Progenitor cell of endocrine pancreas (in vitro differentiated cells): ENCODE data around the gene C19orf25. TPM values are rescaled to one million over a fixed set of nuclear protein-coding genes. Genes with fewer than 3 reads are reported as not detected.

ENCODE experiments used
- DNase-seq: peaks from one replicate; pipeline ENCODE4 v3.0.0; 2021; ENCODE audit warnings: low spot score; ENCODE audit not compliant: unreplicated experiment
- H3K27ac Mint-ChIP-seq: 2 replicates; pipeline ENCODE4 v1.8.0; 2021; ENCODE audit warnings: mild to moderate bottlenecking, moderate library complexity, mixed read lengths
- H3K27me3 Mint-ChIP-seq: 2 replicates; pipeline ENCODE4 v1.8.0; 2021; ENCODE audit warnings: mixed read lengths
- H3K36me3 Mint-ChIP-seq: 2 replicates; pipeline ENCODE4 v1.8.0; 2022; ENCODE audit warnings: mixed read lengths; ENCODE audit not compliant: insufficient read depth
- H3K4me1 Mint-ChIP-seq: 2 replicates; pipeline ENCODE4 v1.8.0; 2021; ENCODE audit warnings: low read depth, mixed read lengths
- H3K4me3 Mint-ChIP-seq: 2 replicates; pipeline ENCODE4 v1.8.0; 2021; ENCODE audit warnings: low read depth, mild to moderate bottlenecking, moderate library complexity, mixed read lengths
- H3K9me3 Mint-ChIP-seq: 2 replicates; pipeline ENCODE4 v1.8.0; 2021; ENCODE audit warnings: low read depth, mixed read lengths
- total RNA-seq: library from RNA; stranded (reverse); gene quantifications from 2 replicates; pipeline ENCODE4 v1.2.1, GENCODE V29; 2021
- TF ChIP-seq, protein P1 (sequence below): fragments of 200-600 bp; sonication (generic); IDR thresholded peaks from one replicate; pipeline ENCODE4 v1.5.0; 2021; ENCODE audit warnings: antibody characterized with exemption, mild to moderate bottlenecking; ENCODE audit not compliant: unreplicated experiment

C19orf25 gene
- total RNA-seq, 1 donor from 2014 or later = 31.3 TPM

- Mint-ChIP-seq H3K36me3 (no peaks in the 10 kb centered on the region), H3K4me3 (no peak overlapping the region), H3K27me3 (peaks cover 57% of the 10 kb centered on the region), H3K4me1 (peaks cover 4% of the 10 kb centered on the region), H3K9me3 (no peaks in the 10 kb centered on the region), H3K27ac (no peak overlapping the region)
- DNase-seq = no peak
- TF ChIP-seq, protein P1, sequence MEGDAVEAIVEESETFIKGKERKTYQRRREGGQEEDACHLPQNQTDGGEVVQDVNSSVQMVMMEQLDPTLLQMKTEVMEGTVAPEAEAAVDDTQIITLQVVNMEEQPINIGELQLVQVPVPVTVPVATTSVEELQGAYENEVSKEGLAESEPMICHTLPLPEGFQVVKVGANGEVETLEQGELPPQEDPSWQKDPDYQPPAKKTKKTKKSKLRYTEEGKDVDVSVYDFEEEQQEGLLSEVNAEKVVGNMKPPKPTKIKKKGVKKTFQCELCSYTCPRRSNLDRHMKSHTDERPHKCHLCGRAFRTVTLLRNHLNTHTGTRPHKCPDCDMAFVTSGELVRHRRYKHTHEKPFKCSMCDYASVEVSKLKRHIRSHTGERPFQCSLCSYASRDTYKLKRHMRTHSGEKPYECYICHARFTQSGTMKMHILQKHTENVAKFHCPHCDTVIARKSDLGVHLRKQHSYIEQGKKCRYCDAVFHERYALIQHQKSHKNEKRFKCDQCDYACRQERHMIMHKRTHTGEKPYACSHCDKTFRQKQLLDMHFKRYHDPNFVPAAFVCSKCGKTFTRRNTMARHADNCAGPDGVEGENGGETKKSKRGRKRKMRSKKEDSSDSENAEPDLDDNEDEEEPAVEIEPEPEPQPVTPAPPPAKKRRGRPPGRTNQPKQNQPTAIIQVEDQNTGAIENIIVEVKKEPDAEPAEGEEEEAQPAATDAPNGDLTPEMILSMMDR = no peak
Measured at GRCh38 chr19:1525343-1525742, 46.3 kb upstream of the C19orf25 start.

GRCh38 chr19:1524972-1525325, 45.9 kb upstream of the C19orf25 start:
- Mint-ChIP-seq H3K27ac (no peak overlapping the region), H3K9me3 (no peaks in the 10 kb centered on the region), H3K36me3 (no peaks in the 10 kb centered on the region), H3K27me3 (peaks cover 53% of the 10 kb centered on the region), H3K4me3 (peak overlapping the region; percentile 40), H3K4me1 (peaks cover 4% of the 10 kb centered on the region)
- TF ChIP-seq, protein P1 = no peak
- DNase-seq = no peak

DNA sequence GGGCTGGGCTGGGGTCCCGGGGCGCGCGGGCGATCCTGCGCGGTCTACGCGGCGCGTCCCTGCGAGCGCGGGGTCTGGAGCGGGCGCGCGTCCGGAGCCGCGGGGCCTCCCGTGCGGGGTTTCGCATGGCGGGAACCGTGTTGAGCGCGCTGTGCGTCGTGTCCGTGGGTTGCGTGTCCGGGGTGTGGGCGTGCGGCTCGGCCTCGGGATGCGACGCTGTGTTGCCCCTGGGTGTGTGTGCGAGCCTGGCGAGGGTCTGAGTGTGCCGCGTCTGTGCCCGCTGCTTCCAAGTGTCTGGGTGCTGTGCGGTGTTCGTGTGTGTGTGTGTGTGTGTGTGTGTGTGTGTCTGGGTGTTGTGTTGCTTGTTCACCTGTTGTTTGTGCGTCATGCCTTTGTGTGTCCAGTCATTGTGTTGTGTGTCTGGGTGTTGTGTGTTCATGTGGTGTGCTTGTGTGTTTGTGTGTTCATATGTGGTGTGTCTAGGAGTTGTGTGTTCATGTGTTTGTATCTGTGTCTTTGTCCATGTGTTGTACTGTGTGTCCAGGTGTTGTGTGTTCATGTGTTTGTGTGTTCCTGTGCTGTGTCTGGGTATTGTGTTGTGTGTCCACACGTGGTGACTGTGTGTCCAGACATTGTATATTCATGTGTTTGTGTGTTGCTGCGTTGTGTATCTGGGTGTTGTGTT, 45.4 kb upstream of the C19orf25 start:
- peak overlapping the region; percentile 40 for H3K4me3 Mint-ChIP-seq
- H3K27ac Mint-ChIP-seq = peak overlapping the region; percentile 18
- no peaks in the 10 kb centered on the region for H3K9me3 Mint-ChIP-seq
- peaks cover 55% of the 10 kb centered on the region for H3K27me3 Mint-ChIP-seq
- TF ChIP-seq, protein P1 = no peak
- H3K4me1 Mint-ChIP-seq = peaks cover 4% of the 10 kb centered on the region
- no peak for DNase-seq
- no peaks in the 10 kb centered on the region for H3K36me3 Mint-ChIP-seq

- peak within 1 kb of the TSS; percentile 18 for H3K27ac Mint-ChIP-seq
- H3K27me3 Mint-ChIP-seq = peaks cover 57% of the 10 kb centered on the region
- H3K36me3 Mint-ChIP-seq = no peaks in the 10 kb centered on the region
- DNase-seq = no peak
- TF ChIP-seq, protein P1 = no peak
- H3K9me3 Mint-ChIP-seq = no peaks in the 10 kb centered on the region
- H3K4me1 Mint-ChIP-seq = peaks cover 4% of the 10 kb centered on the region
- H3K4me3 Mint-ChIP-seq = peak within 1 kb of the TSS; percentile 40
Measured at GRCh38 chr19:1523412-1524286, 44.6 kb upstream of the C19orf25 start, which contains the start of gene PLK5. Gene PLK5, plus strand, starts transcription at chr19:1524077. Its CDS starts 2,920 bp downstream, at chr19:1526997.

DNA sequence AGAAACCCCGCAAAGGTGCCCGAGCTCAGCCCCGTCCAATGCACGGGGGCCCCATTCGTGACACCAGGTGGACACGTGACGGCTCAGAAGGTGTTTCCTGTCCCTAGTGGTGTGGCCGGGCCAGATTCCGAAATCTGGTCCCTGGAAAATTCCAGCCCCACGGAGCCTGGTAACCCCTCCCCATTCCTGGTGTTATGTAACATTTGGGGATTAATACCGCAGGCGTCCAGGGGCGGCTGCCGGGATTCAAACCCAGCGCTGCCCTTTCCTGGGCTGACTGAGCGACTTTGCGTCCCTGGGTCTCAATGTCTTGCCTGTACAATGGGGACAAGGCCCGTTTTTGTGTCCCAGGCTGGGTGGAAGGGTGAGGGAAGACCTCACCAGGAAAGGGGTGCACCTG, 43.8 kb upstream of the C19orf25 start:
- Mint-ChIP-seq H3K27ac (no peak overlapping the region), H3K36me3 (no peaks in the 10 kb centered on the region), H3K4me1 (peaks cover 4% of the 10 kb centered on the region), H3K4me3 (no peak overlapping the region), H3K9me3 (no peaks in the 10 kb centered on the region), H3K27me3 (peaks cover 64% of the 10 kb centered on the region)
- TF ChIP-seq, protein P1 = no peak
- no peak for DNase-seq
